ENCODE results near the gene MX2. TPM values are rescaled to one million over a fixed set of nuclear protein-coding genes. Genes with fewer than 3 reads are reported as not detected.
"Not testable (repeated sequence)": the region's sequence is repeated elsewhere in the genome, so short reads cannot be mapped to it uniquely, and the experiment has no call there.

MX2 gene
- total RNA-seq, 2 donors from 2014 or later: 1.7 to 4.9 TPM

- Histone ChIP-seq H3K36me3 (no peaks in the 10 kb centered on the region), H3K4me1 (replicated peaks) (no peaks in the 10 kb centered on the region), H3K9me3 (no peaks in the 10 kb centered on the region), H3K27me3 (replicated peaks; ENCODE audit: insufficient read depth) (no peaks in the 10 kb centered on the region), H3K4me3 (no peak overlapping the region), H3K27ac (no peak overlapping the region)
- 89% methylated on average over 1 of the region's 1 CpG for WGBS
- intact Hi-C loops (cut with DNase I): no loop called here
- DNase-seq (ENCODE audit: low spot score): no peak
- TF ChIP-seq POLR2A (IDR thresholded peaks at IDR 0.05) (no peak), POLR2AphosphoS5 (IDR thresholded peaks at IDR 0.05) (no peak)
Observed at GRCh38 chr21:41410361-41410760, 48.5 kb downstream of the MX2 start.

- Histone ChIP-seq H3K4me1 (replicated peaks) (no peaks in the 10 kb centered on the region), H3K4me3 (no peak overlapping the region), H3K27ac (no peak overlapping the region), H3K27me3 (replicated peaks; ENCODE audit: insufficient read depth) (no peaks in the 10 kb centered on the region), H3K36me3 (no peaks in the 10 kb centered on the region), H3K9me3 (no peaks in the 10 kb centered on the region)
- no peak for DNase-seq (ENCODE audit: low spot score)
- TF ChIP-seq CTCF (IDR thresholded peaks at IDR 0.05) (no peak), POLR2A (IDR thresholded peaks at IDR 0.05) (no peak), POLR2AphosphoS5 (IDR thresholded peaks at IDR 0.05) (no peak)
- WGBS: 79% methylated on average over 5 of the region's 5 CpGs
- intact Hi-C loops (cut with DNase I): no loop called here
Observed at GRCh38 chr21:41410767-41411448, 49.1 kb downstream of the MX2 start.

- Histone ChIP-seq H3K36me3 (no peaks in the 10 kb centered on the region), H3K4me3 (no peak overlapping the region), H3K27me3 (replicated peaks; ENCODE audit: insufficient read depth) (no peaks in the 10 kb centered on the region), H3K4me1 (replicated peaks) (no peaks in the 10 kb centered on the region), H3K27ac (no peak overlapping the region), H3K9me3 (no peaks in the 10 kb centered on the region)
- intact Hi-C loops (cut with DNase I): no loop called here
- WGBS: 71% methylated on average over 5 of the region's 5 CpGs
- DNase-seq (ENCODE audit: low spot score): no peak
- TF ChIP-seq POLR2AphosphoS5 (IDR thresholded peaks at IDR 0.05) (no peak), CTCF (IDR thresholded peaks at IDR 0.05) (no peak), POLR2A (IDR thresholded peaks at IDR 0.05) (no peak)
Observed at GRCh38 chr21:41411449-41412089, 49.7 kb downstream of the MX2 start.

GRCh38 chr21:41417505-41417904, 55.7 kb downstream of the MX2 start:
- H3K27me3 ChIP-seq (replicated peaks; ENCODE audit: insufficient read depth); H3K27ac ChIP-seq; H3K4me1 ChIP-seq (replicated peaks); intact Hi-C loops (cut with DNase I); H3K36me3 ChIP-seq; H3K9me3 ChIP-seq; DNase-seq (ENCODE audit: low spot score); H3K4me3 ChIP-seq: not testable (repeated sequence)
- WGBS: 89% methylated on average over 2 of the region's 2 CpGs

GRCh38 chr21:41418393-41418792, 56.6 kb downstream of the MX2 start:
- Histone ChIP-seq H3K36me3 (no peaks in the 10 kb centered on the region), H3K27me3 (replicated peaks; ENCODE audit: insufficient read depth) (no peaks in the 10 kb centered on the region), H3K9me3 (no peaks in the 10 kb centered on the region), H3K27ac (no peak overlapping the region), H3K4me3 (no peak overlapping the region), H3K4me1 (replicated peaks) (no peaks in the 10 kb centered on the region)
- WGBS: 92% methylated on average over 6 of the region's 6 CpGs
- intact Hi-C loops (cut with DNase I): no loop called here
- no peak for TF ChIP-seq CTCF (IDR thresholded peaks at IDR 0.05)
- no peak for TF ChIP-seq POLR2A (IDR thresholded peaks at IDR 0.05)
- no peak for TF ChIP-seq POLR2AphosphoS5 (IDR thresholded peaks at IDR 0.05)
- no peak for DNase-seq (ENCODE audit: low spot score)
